GM18868 (cell line): ENCODE data around the gene RTEL1.
"Not testable (repeated sequence)": the region's sequence is repeated elsewhere in the genome, so short reads cannot be mapped to it uniquely, and the experiment has no call there.

ENCODE experiments used
- ATAC-seq: cut with Tn5 transposase; IDR thresholded peaks from one replicate; pipeline ENCODE4 v1.9.1; 2021; ENCODE audit warnings: mild to moderate bottlenecking, moderate library complexity; ENCODE audit not compliant: unreplicated experiment

Gene RTEL1

DNA sequence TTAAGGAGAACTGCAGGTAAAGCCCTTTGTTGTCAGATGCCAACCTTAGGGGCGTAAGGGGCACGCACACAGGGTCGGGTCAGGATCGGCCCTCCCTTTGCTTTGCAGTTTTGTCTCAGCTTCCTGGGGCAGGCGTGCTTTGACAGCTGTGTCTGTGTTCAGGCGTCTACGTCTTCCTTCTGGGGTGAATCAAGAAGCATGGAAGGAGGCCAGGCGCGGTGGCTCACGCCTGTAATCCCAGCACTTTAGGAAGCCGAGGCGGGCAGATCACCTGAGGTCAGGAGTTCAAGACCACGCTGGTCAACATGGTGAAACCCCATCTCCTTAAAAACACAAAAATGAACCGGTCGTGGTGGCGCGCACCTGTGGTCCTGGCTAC, 51.0 kb downstream of the RTEL1 start:
- no peak for ATAC-seq

GRCh38 chr20:63711085-63711645, 53.1 kb downstream of the RTEL1 start:
- no peak for ATAC-seq

GRCh38 chr20:63712191-63712590, 54.1 kb downstream of the RTEL1 start:
- no peak for ATAC-seq

- no peak for ATAC-seq
These were observed 56.7 kb downstream of the RTEL1 start for GRCh38 chr20:63714858-63715257.

- no peak for ATAC-seq
These were observed 60.9 kb downstream of the RTEL1 start for GRCh38 chr20:63718996-63719395.

DNA sequence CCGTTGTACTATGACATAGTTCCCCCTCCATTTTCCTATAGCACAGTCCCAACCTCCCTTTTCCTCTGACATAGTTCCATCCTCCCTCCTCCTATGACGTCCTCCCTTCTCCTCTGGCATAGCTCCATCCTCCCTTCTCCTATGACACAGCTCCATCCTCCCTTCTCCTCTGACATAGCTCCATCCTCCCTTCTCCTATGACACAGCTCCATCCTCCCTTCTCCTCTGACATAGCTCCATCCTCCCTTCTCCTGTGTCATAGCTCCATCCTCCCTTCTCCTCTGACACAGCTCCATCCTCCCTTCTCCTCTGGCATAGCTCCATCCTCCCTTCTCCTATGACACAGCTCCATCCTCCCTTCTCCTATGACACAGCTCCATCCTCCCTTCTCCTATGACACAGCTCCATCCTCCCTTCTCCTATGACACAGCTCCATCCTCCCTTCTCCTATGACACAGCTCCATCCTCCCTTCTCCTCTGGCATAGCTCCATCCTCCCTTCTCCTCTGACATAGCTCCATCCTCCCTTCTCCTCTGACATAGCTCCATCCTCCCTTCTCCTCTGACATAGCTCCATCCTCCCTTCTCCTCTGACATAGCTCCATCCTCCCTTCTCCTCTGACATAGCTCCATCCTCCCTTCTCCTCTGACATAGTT, 65.0 kb downstream of the RTEL1 start:
- ATAC-seq: not testable (repeated sequence)

DNA sequence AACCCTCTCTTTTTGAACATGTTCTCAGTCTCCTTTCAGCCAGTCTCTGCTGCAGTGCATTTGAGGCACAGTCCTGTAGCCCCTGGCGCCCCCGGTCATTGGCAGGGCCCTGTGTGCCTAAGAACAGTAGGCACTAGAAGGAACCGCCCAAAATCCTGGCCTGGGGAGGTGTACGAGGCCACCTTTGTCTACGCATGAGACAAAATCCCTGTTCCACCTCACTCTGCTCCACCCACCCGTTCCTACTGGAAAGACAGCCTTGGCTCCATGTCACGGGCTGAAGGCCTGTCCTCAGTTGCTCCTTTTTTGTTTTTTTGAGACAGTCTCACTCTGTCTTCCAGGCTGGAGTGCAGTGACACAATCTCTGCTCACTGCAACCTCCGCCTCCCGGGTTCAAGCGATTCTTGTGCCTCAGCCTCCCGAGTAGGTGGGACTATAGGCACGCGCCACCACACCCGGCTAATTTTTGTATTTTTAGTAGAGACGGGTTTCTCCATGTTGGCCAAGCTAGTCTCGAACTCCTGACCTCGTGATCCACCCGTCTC, 72.1 kb downstream of the RTEL1 start:
- ATAC-seq: not testable (repeated sequence)

- no peak for ATAC-seq
These were observed 73.3 kb downstream of the RTEL1 start for GRCh38 chr20:63731410-63731809.

- ATAC-seq: no peak
These were observed 74.3 kb downstream of the RTEL1 start for GRCh38 chr20:63732118-63733095.

DNA sequence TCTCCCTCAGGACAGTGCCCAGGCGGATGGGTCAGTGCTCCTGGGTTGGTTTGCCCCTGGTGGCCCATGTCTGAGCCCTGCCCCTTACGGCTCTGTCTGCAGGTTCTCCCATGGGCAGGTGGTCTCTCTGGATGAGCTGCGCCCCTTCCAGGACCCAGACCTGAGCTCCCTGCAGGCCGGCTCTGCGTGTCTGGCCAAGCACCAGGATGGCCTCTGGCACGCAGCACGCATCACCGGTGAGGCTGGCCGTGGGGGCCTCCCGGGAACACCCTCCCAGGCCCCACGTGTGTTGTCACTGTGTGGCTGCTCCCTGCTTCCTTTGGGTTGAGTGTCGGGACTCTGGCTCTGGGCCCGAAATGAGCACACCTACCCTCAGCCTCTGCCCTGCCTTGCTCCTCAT, 75.0 kb downstream of the RTEL1 start:
- ATAC-seq: no peak

- no peak for ATAC-seq
These were observed 75.5 kb downstream of the RTEL1 start for GRCh38 chr20:63733579-63734081.

DNA sequence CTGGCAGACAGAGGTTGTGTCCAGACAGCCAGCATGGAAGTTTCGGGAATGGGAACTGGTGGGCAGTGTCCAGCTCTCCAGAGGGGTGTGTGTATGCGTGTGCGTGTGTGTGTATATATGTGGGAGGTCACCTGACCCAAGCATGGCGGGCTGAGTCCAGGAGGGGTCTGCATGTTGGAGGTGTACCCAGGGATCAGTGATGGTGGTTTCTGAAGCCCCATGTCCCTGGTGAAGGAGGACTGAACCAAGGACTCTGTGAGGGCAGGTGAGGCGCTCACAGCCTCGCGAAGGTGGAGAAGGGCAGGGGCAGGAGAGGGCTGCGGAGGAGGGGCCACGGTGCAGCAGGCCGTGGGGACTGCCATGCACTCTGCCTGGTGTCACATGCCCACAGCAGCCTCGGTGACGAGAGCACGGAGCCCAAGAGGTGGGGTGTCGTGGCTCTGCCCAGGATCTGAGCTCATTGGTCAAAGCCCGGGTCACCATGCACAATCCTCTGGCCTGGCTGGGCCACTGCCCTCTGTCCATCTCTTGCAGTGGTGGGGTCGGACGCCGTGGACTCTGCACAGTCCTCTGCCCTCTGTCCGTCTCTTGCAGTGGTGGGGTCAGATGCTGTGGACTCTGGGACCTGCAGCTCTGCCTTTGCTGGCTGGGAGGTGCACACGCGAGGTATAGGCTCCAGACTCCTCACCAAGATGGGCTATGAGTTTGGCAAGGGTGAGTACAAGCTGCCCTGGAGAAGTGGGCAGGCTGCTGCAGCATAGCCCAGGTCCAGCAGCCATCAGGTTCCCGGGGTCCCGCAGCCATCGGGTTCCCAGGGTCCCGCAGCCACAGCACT, 76.2 kb downstream of the RTEL1 start:
- ATAC-seq: no peak

- no peak for ATAC-seq
These were observed 77.1 kb downstream of the RTEL1 start for GRCh38 chr20:63734946-63735858.

DNA sequence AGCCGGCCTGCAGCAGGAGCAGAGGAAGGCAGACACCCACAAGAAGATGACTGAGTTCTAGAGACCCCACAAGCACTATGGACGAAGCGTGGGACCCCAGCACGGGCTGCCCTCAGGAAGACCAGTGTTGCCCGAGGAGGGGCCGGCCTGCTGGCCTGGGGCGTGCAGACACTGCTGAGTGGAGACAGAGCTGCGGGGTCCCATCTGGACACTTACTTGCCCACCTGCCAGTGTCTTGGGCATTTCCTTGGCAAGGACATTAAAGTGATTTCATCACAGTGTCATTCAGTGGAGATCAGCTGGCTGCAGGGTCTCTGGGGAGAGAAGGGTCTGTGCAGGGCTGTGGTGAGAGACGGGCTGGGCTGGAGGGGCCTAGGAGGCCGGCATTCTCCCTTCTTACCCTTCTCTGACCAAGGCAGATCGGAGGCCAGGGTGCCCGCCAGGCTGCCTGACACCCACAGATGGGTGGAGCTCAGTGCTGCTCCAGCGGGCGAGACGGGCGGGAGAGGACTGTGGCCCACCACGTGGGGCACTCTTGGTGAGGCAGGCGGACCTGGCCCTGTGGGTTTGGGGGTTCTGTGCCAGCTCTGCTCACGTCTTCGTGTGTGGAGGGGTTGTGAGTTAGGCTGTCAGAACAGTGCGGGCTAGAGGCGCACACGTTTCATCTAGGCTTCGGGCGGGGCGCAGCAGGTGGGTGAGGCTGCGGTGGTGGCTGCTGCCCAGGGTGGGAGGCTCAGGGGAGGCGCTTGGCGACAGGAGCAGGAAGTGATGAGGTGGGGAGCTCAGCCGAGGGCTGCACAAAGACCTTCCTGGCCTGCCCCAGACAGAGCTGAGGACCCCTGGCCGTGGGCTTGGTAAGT, 78.0 kb downstream of the RTEL1 start, which contains the start of gene LIME1:
LIME1 (plus strand) TSS at position 806 of the 860 bp plus-strand sequence. CDS start 886 bp downstream, outside the sequence.
- ATAC-seq: no peak

DNA sequence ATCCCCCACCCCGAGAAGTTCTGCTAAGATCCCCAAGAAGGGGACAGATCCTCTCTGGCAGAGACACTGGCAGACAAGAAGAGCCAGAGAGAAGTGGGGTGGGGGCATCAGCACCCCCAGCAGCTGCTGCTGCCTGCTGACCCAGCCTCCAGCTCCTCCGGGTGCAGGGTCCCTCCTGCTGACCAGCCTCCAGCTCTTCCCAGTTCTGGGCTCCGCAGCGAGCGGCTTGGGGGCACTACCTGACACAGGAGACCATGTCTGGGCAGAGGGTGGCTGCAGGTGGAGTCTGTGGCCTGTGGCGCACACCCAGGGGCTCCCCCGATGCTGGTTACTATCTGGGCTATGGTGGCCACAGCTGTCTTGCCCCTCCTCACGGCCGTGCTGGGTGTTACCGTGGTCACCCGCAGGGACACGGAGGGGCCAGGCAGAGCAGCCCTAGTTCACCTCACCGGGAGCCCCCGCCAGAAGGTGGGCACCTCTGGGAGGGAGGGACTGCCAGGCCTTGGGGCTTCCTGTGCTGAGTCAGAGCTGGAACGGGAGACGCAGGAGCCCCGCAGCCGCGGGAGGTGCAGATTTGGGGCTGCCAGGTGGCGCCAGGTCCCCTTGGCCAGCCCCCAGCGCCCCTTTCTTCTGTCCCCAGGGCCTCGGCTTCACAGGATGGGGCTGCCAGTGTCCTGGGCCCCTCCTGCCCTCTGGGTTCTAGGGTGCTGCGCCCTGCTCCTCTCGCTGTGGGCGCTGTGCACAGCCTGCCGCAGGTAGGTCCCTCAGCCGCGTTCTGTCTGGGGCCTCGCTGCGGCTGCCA, 79.0 kb downstream of the RTEL1 start:
- ATAC-seq: no peak

GRCh38 chr20:63737695-63737944, 79.5 kb downstream of the RTEL1 start:
- ATAC-seq: no peak

GRCh38 chr20:63737945-63738686, 80.0 kb downstream of the RTEL1 start:
- ATAC-seq: no peak
